Measurements from ENCODE around the gene GRIP2.

GRIP2 gene

GRCh38 chr3:14540821-14541385, 761 bp upstream of the GRIP2 start:
- TF ChIP-seq CTCF (IDR thresholded peaks at IDR 0.05; ENCODE audit: low read length) (no peak), EZH2 (IDR thresholded peaks at IDR 0.05; ENCODE audit: borderline replicate concordance, low read length) (no peak)
- H3K9me3 ChIP-seq (ENCODE audit: low read length) = no peaks in the 10 kb centered on the region
- H3K36me3 ChIP-seq (ENCODE audit: insufficient read depth, low read length) = no peaks in the 10 kb centered on the region
- H3K9ac ChIP-seq (ENCODE audit: low read length) = no peak overlapping the region
- no peak overlapping the region for H2AFZ ChIP-seq (ENCODE audit: low read length)
- no peaks in the 10 kb centered on the region for H4K20me1 ChIP-seq (ENCODE audit: insufficient read depth, low read length)
- no peaks in the 10 kb centered on the region for H3K9me2 ChIP-seq (ENCODE audit: low read depth, low read length)
- no peak overlapping the region for H3K4me3 ChIP-seq (ENCODE audit: low read depth, low read length, poor library complexity, severe bottlenecking)
- no peak overlapping the region for H3K27ac ChIP-seq (ENCODE audit: low read depth, low read length, poor library complexity, severe bottlenecking)
- H3K79me2 ChIP-seq (ENCODE audit: insufficient read depth, low read length) = no peaks in the 10 kb centered on the region
- 0 out of 2 replicates have a peak, but pooled peaks cover 4% of the 10 kb centered on the region for H3K27me3 ChIP-seq (ENCODE audit: insufficient read depth, low read length)
- no peak overlapping the region for H3K4me2 ChIP-seq (ENCODE audit: low read length)
- H3K4me1 ChIP-seq (ENCODE audit: insufficient read depth, low read length, severe bottlenecking) = no peaks in the 10 kb centered on the region
- no peaks in the 10 kb centered on the region for H3F3A ChIP-seq (ENCODE audit: insufficient read depth, low read length)

GRCh38 chr3:14539384-14539741, 779 bp downstream of the GRIP2 start:
- TF ChIP-seq CTCF (IDR thresholded peaks at IDR 0.05; ENCODE audit: low read length) (no peak), EZH2 (IDR thresholded peaks at IDR 0.05; ENCODE audit: borderline replicate concordance, low read length) (no peak)
- no peaks in the 10 kb centered on the region for H3K36me3 ChIP-seq (ENCODE audit: insufficient read depth, low read length)
- H2AFZ ChIP-seq (ENCODE audit: low read length) = no peak overlapping the region
- no peak overlapping the region for H3K9ac ChIP-seq (ENCODE audit: low read length)
- no peaks in the 10 kb centered on the region for H3K79me2 ChIP-seq (ENCODE audit: insufficient read depth, low read length)
- H4K20me1 ChIP-seq (ENCODE audit: insufficient read depth, low read length) = no peaks in the 10 kb centered on the region
- no peak overlapping the region for H3K4me2 ChIP-seq (ENCODE audit: low read length)
- no peak overlapping the region for H3K27ac ChIP-seq (ENCODE audit: low read depth, low read length, poor library complexity, severe bottlenecking)
- no peak overlapping the region for H3K4me3 ChIP-seq (ENCODE audit: low read depth, low read length, poor library complexity, severe bottlenecking)
- no peaks in the 10 kb centered on the region for H3K9me3 ChIP-seq (ENCODE audit: low read length)
- H3F3A ChIP-seq (ENCODE audit: insufficient read depth, low read length) = no peaks in the 10 kb centered on the region
- H3K4me1 ChIP-seq (ENCODE audit: insufficient read depth, low read length, severe bottlenecking) = no peaks in the 10 kb centered on the region
- H3K27me3 ChIP-seq (ENCODE audit: insufficient read depth, low read length) = no peaks in the 10 kb centered on the region
- H3K9me2 ChIP-seq (ENCODE audit: low read depth, low read length) = no peaks in the 10 kb centered on the region

- H3K4me1 ChIP-seq (ENCODE audit: insufficient read depth, low read length, severe bottlenecking) = no peaks in the 10 kb centered on the region
- no peaks in the 10 kb centered on the region for H4K20me1 ChIP-seq (ENCODE audit: insufficient read depth, low read length)
- no peak overlapping the region for H3K4me2 ChIP-seq (ENCODE audit: low read length)
- H3K36me3 ChIP-seq (ENCODE audit: insufficient read depth, low read length) = no peaks in the 10 kb centered on the region
- H3K9me3 ChIP-seq (ENCODE audit: low read length) = no peaks in the 10 kb centered on the region
- H3F3A ChIP-seq (ENCODE audit: insufficient read depth, low read length) = no peaks in the 10 kb centered on the region
- H3K9ac ChIP-seq (ENCODE audit: low read length) = no peak overlapping the region
- H3K27ac ChIP-seq (ENCODE audit: low read depth, low read length, poor library complexity, severe bottlenecking) = no peak overlapping the region
- H3K27me3 ChIP-seq (ENCODE audit: insufficient read depth, low read length) = 0 out of 2 replicates have a peak, but pooled peaks cover 3% of the 10 kb centered on the region
- no peak overlapping the region for H2AFZ ChIP-seq (ENCODE audit: low read length)
- no peak for TF ChIP-seq CTCF (IDR thresholded peaks at IDR 0.05; ENCODE audit: low read length)
- no peak for TF ChIP-seq EZH2 (IDR thresholded peaks at IDR 0.05; ENCODE audit: borderline replicate concordance, low read length)
- no peaks in the 10 kb centered on the region for H3K79me2 ChIP-seq (ENCODE audit: insufficient read depth, low read length)
- no peak overlapping the region for H3K4me3 ChIP-seq (ENCODE audit: low read depth, low read length, poor library complexity, severe bottlenecking)
- no peaks in the 10 kb centered on the region for H3K9me2 ChIP-seq (ENCODE audit: low read depth, low read length)
Observed at GRCh38 chr3:14538451-14539088, 1.6 kb downstream of the GRIP2 start.

Measured in OCI-LY1 (cell line).